Measurements from ENCODE around the gene MIEF1. TPM values are rescaled to one million over a fixed set of nuclear protein-coding genes. Genes with fewer than 3 reads are reported as not detected.

The MIEF1 gene
- total RNA-seq, 2 donors from 2014 or later = 18.8 to 36.9 TPM

GRCh38 chr22:39532215-39533073 lies 30.4 kb downstream of the MIEF1 start, which contains the start of gene RPS19BP1:
RPS19BP1 (minus strand) TSS chr22:39532748; CDS start chr22:39532738, 10 bp downstream.
- Histone ChIP-seq H3K27me3 (replicated peaks; ENCODE audit: insufficient read depth) (no peaks in the 10 kb centered on the region), H3K4me3 (peak within 1 kb of the TSS; percentile 81), H3K4me1 (ENCODE audit: control insufficient read depth in 1 of 2, low read depth in 2 of 2) (peaks cover 28 to 54% of the 10 kb centered on the region in 2 donors), H3K9me3 (no peaks in the 10 kb centered on the region), H3K27ac (peak within 1 kb of the TSS; percentile 80 to 85), H3K36me3 (peaks cover 3% of the 10 kb centered on the region)
- ATAC-seq (ENCODE audit: insufficient number of reproducible peaks, low FRiP score, low read depth) = peak; percentile 89
- TF ChIP-seq CTCF (IDR thresholded peaks at IDR 0.05) = no peak
- DNase-seq (ENCODE audit: low spot score) = peak; percentile 97

DNA sequence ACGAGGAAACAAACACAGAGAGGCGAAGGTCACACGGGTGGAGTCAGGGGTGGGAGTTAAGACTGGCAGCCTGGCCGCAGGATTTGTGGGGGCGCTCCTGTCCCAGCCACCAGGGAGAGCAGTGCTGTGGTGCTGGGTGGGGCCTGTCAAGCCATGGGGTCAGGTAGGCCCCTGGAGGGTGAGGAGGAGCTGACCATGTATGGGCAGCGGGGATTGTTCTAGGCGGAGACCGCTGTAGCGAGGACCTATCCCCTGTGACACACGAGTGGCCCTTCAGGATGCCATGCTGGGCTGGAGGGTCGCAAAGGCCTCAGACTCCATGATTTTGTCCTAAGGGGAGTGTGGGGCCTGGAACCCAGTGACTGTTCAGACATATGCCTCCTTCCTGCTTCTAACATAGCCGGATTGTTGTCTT lies 32.0 kb downstream of the MIEF1 start:
- H3K4me3 ChIP-seq = no peak overlapping the region

DNA sequence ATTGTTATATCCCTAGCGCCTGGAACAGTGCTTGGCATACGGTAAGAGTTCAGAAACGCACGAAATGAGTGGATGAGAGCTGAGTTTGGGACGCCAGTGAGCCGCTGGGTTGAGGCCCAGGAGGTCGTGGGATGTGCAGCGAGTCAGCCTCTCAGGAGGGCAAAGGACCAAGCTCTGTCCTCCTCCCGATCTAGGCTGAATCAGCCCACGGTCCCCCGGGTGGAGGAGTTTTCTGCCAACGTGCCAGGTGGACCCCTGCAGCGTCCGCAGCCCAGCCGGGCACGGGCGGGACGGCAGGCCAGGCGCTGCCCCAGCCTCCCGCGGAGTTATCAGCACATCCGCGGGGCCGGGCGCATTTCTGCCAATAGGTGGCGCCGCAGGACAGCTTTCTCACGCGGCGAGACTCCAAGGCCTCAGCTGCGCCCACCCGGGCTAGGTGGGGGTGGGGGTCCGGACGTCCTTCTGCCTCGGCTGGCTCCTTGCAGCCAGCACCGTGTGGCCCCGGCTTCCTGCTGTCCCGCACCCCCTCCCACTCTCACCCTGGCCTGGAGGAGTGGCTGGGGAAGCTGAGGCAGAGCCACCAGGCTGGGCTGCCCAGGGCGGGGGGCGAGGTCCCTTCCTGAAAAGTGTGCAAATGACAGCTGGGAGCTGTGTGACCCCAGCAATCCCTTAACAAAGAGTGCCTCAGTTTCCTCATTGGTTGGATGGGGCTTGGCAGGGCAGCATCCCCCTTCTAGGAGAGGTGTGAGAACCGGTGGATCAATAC lies 32.7 kb downstream of the MIEF1 start:
- no peaks in the 10 kb centered on the region for H3K27me3 ChIP-seq (replicated peaks; ENCODE audit: insufficient read depth)
- no peak overlapping the region for H3K4me3 ChIP-seq
- TF ChIP-seq CTCF (IDR thresholded peaks at IDR 0.05) = peak; percentile 89
- H3K27ac ChIP-seq = no peak overlapping the region
- DNase-seq (ENCODE audit: low spot score) = no peak
- peaks cover 16 to 31% of the 10 kb centered on the region in 2 donors for H3K4me1 ChIP-seq (ENCODE audit: control insufficient read depth in 1 of 2, low read depth in 2 of 2)
- ATAC-seq (ENCODE audit: insufficient number of reproducible peaks, low FRiP score, low read depth) = no peak
- H3K36me3 ChIP-seq = peaks cover 3% of the 10 kb centered on the region
- H3K9me3 ChIP-seq = no peaks in the 10 kb centered on the region

More for the DNA sequence above, 32.0 kb downstream of the MIEF1 start:
- no peak for TF ChIP-seq CTCF (IDR thresholded peaks at IDR 0.05)
- no peaks in the 10 kb centered on the region for H3K9me3 ChIP-seq
- peaks cover 21 to 37% of the 10 kb centered on the region in 2 donors for H3K4me1 ChIP-seq (ENCODE audit: control insufficient read depth in 1 of 2, low read depth in 2 of 2)
- peaks cover 3% of the 10 kb centered on the region for H3K36me3 ChIP-seq
- no peaks in the 10 kb centered on the region for H3K27me3 ChIP-seq (replicated peaks; ENCODE audit: insufficient read depth)
- no peak for DNase-seq (ENCODE audit: low spot score)
- ATAC-seq (ENCODE audit: insufficient number of reproducible peaks, low FRiP score, low read depth) = no peak
- H3K27ac ChIP-seq = no peak overlapping the region

- Histone ChIP-seq H3K36me3 (no peaks in the 10 kb centered on the region), H3K9me3 (no peaks in the 10 kb centered on the region), H3K27ac (no peak overlapping the region), H3K4me1 (ENCODE audit: control insufficient read depth in 1 of 2, low read depth in 2 of 2) (peaks cover 14 to 25% of the 10 kb centered on the region in 2 donors), H3K4me3 (no peak overlapping the region), H3K27me3 (replicated peaks; ENCODE audit: insufficient read depth) (no peaks in the 10 kb centered on the region)
- ATAC-seq (ENCODE audit: insufficient number of reproducible peaks, low FRiP score, low read depth) (no peak), DNase-seq (ENCODE audit: low spot score) (no peak)
- TF ChIP-seq CTCF (IDR thresholded peaks at IDR 0.05) = no peak
Measured at GRCh38 chr22:39535357-39535725, 33.3 kb downstream of the MIEF1 start.

DNA sequence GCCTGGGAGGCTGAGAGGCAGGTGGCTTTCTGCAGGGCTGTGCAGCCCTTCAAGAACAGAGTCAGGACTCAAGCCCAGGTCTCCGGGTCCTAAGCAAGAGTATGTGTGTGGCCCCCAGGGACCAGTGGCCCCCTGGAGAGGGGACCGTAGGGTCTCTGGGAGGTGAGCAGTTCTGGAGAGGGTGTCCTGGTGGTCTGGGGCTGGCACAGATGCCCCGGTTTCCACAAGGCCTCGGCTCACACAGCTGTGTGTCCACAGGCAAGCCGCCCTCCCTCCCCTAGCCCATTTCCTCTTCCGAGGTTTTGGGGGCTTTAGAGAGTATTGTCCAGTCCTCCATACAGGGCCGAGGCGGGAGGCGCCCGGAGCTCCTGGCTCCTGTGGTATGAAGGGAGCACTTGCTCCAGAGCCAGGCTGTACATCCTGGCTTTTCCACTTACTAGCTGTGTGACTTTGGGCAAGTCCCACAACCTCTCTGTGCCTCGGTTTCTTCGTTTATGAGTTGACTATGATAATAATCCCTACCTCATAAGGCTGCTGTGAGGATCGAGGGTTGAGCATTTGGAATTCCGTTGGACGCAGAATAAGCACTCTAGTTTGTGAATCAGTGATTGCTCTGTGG lies 33.9 kb downstream of the MIEF1 start:
- H3K27ac ChIP-seq = no peak overlapping the region
- H3K4me3 ChIP-seq = no peak overlapping the region
- ATAC-seq (ENCODE audit: insufficient number of reproducible peaks, low FRiP score, low read depth) (no peak), DNase-seq (ENCODE audit: low spot score) (no peak)
- H3K4me1 ChIP-seq (ENCODE audit: control insufficient read depth in 1 of 2, low read depth in 2 of 2) = peaks cover 8 to 19% of the 10 kb centered on the region in 2 donors
- H3K36me3 ChIP-seq = no peaks in the 10 kb centered on the region
- H3K9me3 ChIP-seq = no peaks in the 10 kb centered on the region
- no peaks in the 10 kb centered on the region for H3K27me3 ChIP-seq (replicated peaks; ENCODE audit: insufficient read depth)
- TF ChIP-seq CTCF (IDR thresholded peaks at IDR 0.05) = no peak

Data from thoracic aorta (tissue), 2 donors.